GM21447 (cell line): ENCODE measurements around the gene MEAF6.

ENCODE experiments used
- ATAC-seq: cut with Tn5 transposase; IDR thresholded peaks from one replicate; pipeline ENCODE4 v1.9.1; 2021; ENCODE audit not compliant: unreplicated experiment

Gene MEAF6

DNA sequence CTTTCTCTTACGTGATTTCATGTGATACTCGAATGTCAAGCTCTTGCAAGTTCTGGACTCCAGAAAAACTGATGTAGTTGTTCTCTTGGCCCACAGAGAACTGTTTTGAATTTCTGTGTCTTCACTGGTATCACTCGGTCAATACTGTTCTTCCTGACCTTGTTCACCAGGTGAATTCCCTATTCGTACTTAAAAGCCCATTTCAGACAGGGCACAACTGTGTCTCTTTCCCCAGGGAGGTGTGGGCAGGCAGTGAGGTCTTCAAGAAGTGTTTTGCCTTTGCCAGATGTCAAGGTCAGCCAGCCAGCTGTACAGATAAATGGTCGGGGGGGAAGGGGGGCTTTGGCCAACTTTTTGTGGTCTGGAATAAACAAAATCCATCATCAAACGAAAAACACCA lies 67.7 kb downstream of the MEAF6 start:
- no peak for ATAC-seq

- no peak for ATAC-seq
Measured at GRCh38 chr1:37442644-37443043, 71.9 kb downstream of the MEAF6 start.
